Gastrocnemius medialis (tissue), 4 donors: ENCODE measurements around the gene SMARCA4. TPM values are rescaled to one million over a fixed set of nuclear protein-coding genes. Genes with fewer than 3 reads are reported as not detected.

Experiments
- ATAC-seq, 2 donors: fragments of 150-250 bp; one replicate each; pipeline ENCODE4 v1.9.1; 2016
- DNase-seq, 2 donors: peaks; one replicate each; pipeline ENCODE4 v3.0.0-alpha.2; 2019
- H3K27ac ChIP-seq, 4 donors: fragments of 200-600 bp; sonication (generic); 1 replicate in 1 of 4; 2 replicates in 3 of 4; pipeline ENCODE4 v1.5.1; 2016 to 2018; ENCODE audit warnings: mild to moderate bottlenecking in 2 of 4, moderate library complexity in 1 of 4
- H3K27me3 ChIP-seq, 3 donors: fragments of 200-600 bp; sonication (generic) in 2 of 3; 1 replicate in 1 of 3; 2 replicates in 2 of 3; pipeline versions ENCODE4 v1.5.1 to v1.6.0; 2016 to 2019; ENCODE audit warnings: mild to moderate bottlenecking in 1 of 3, moderate library complexity in 1 of 3
- H3K36me3 ChIP-seq, 2 donors: fragments of 200-600 bp; sonication (generic) in 1 of 2; one replicate each; pipeline ENCODE4 v1.5.1; 2017 to 2018
- H3K4me1 ChIP-seq, 2 donors: fragments of 200-600 bp; sonication (generic) in 1 of 2; one replicate each; pipeline ENCODE4 v1.5.1; 2016 to 2017; ENCODE audit warnings: mild to moderate bottlenecking in 2 of 2
- H3K4me3 ChIP-seq, 4 donors: fragments of 200-600 bp; sonication (generic) in 3 of 4; 1 replicate in 1 of 4; 2 replicates in 3 of 4; pipeline ENCODE4 v1.5.1; 2016 to 2019; ENCODE audit warnings: mild to moderate bottlenecking in 2 of 4
- H3K9me3 ChIP-seq, 3 donors: fragments of 200-600 bp; sonication (generic) in 2 of 3; 1 replicate in 1 of 3; 2 replicates in 2 of 3; pipeline ENCODE4 v1.5.1; 2016 to 2019
- POLR2A ChIP-seq, 2 donors: fragments of 450-650 bp; IDR thresholded peaks; one replicate each; pipeline ENCODE4 v1.6.1; 2017; ENCODE audit warnings: antibody characterized with exemption in 2 of 2, mild to moderate bottlenecking in 2 of 2, moderate library complexity in 2 of 2
- in situ Hi-C, 4 donors: fragments of 200-750 bp; cut with MboI; loops; one replicate each; pipeline versions ENCODE4 v1.15.0 to v1.8.0; 2017; ENCODE audit warnings: low sequenced_read_pairs in 4 of 4
- intact Hi-C: fragments of 100-400 bp; cut with DNase I; formaldehyde crosslinking; loops from one replicate; pipeline ENCODE4 v1.15.1; 2023; ENCODE audit warnings: low total_unique reads
- total RNA-seq, 4 donors: library from RNA; depleted of rRNA; stranded (reverse); fragments of >200 nt; gene quantifications; one replicate each; pipeline versions ENCODE4 v1.1.0 to v1.2.3, GENCODE V29; 2016
- TF ChIP-seq, protein P1 (sequence below), 5 experiments: fragments of 450-650 bp in 3 of 5; fragments of 200-600 bp in 2 of 5; sonication (generic) in 2 of 5; IDR thresholded peaks in 4 of 5; conservative IDR thresholded peaks in 1 of 5; 1 replicate in 4 of 5; 2 replicates in 1 of 5; pipeline ENCODE4 v1.5.1; 2016 to 2019; ENCODE audit warnings: antibody characterized with exemption in 5 of 5, mild to moderate bottlenecking in 3 of 5, moderate library complexity in 3 of 5

Gene SMARCA4
- total RNA-seq, 4 donors from 2014 or later, result 24.0 to 72.6 (median 68.7) TPM

DNA sequence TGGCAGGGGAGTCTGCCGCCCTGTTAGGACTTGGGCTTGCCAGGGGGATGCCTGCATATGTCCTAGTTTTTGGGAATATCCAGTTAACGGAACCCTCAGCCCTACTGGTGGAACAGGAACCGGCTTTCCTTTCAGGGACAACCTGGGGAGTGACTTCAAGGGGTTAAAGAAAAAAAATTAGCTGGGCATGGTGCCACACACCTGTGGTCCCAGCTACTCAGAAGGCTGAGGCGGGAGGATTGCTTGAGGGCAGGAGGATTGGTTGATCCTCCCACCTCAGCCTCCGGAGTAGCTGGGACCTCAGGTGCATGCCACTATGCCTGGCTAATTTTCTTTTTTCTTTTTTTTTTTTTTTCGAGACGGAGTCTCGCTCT, 150.9 kb downstream of the SMARCA4 start:
- H3K27ac ChIP-seq, result no peak overlapping the region
- DNase-seq (no peak), ATAC-seq (no peak)
- no peak overlapping the region for H3K4me3 ChIP-seq
- intact Hi-C loops (no loop called here), in situ Hi-C loops (no loop called here)
- H3K36me3 ChIP-seq, result no peaks in the 10 kb centered on the region
- no peaks in the 10 kb centered on the region for H3K4me1 ChIP-seq
- no peaks in the 10 kb centered on the region for H3K27me3 ChIP-seq
- no peak for TF ChIP-seq POLR2A (IDR thresholded peaks at IDR 0.05)
- TF ChIP-seq, protein P1, sequence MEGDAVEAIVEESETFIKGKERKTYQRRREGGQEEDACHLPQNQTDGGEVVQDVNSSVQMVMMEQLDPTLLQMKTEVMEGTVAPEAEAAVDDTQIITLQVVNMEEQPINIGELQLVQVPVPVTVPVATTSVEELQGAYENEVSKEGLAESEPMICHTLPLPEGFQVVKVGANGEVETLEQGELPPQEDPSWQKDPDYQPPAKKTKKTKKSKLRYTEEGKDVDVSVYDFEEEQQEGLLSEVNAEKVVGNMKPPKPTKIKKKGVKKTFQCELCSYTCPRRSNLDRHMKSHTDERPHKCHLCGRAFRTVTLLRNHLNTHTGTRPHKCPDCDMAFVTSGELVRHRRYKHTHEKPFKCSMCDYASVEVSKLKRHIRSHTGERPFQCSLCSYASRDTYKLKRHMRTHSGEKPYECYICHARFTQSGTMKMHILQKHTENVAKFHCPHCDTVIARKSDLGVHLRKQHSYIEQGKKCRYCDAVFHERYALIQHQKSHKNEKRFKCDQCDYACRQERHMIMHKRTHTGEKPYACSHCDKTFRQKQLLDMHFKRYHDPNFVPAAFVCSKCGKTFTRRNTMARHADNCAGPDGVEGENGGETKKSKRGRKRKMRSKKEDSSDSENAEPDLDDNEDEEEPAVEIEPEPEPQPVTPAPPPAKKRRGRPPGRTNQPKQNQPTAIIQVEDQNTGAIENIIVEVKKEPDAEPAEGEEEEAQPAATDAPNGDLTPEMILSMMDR (IDR thresholded peaks at IDR 0.05 in 4 of 5, conservative IDR thresholded peaks at IDR 0.05 in 1 of 5), result no peak
- no peaks in the 10 kb centered on the region for H3K9me3 ChIP-seq

Other genes with a start within 250 kb of the SMARCA4 start
- 100 to 1,000 TPM in 3 of 4 donors, 10 to 100 TPM in 1; 76.2 to 131 (median 108) TPM for gene DNM2, start 243.0 kb upstream of the SMARCA4 start, total RNA-seq
- gene TMED1, start 124.8 kb upstream of the SMARCA4 start, total RNA-seq, result 10 to 100 TPM; 33.0 to 90.0 (median 57.1) TPM
- 1 to 10 TPM; 1.4 to 3.9 (median 1.9) TPM for gene C19orf38, start 112.6 kb upstream of the SMARCA4 start, total RNA-seq
- 10 to 100 TPM; 31.2 to 58.5 (median 53.0) TPM for gene CARM1, start 89.5 kb upstream of the SMARCA4 start, total RNA-seq
- gene YIPF2, start 32.4 kb upstream of the SMARCA4 start, total RNA-seq, result 10 to 100 TPM; 17.8 to 30.8 (median 24.2) TPM
- 10 to 100 TPM; 28.7 to 54.5 (median 34.8) TPM for gene TIMM29, start 32.2 kb upstream of the SMARCA4 start, total RNA-seq
- 1 to 10 TPM; 1.2 to 6.0 (median 3.9) TPM for gene LDLR, start 128.4 kb downstream of the SMARCA4 start, total RNA-seq
- gene SPC24, start 194.8 kb downstream of the SMARCA4 start, total RNA-seq, result 1 to 10 TPM in 1 of 4 donors, under 1 TPM in 1, not detected in 2; 0.55 to 1.6 TPM
- gene KANK2, start 236.5 kb downstream of the SMARCA4 start, total RNA-seq, result 100 to 1,000 TPM in 3 of 4 donors, 10 to 100 TPM in 1; 37.7 to 192 (median 149) TPM